Activated naive CD8-positive, alpha-beta T cell treated with anti-CD3 and anti-CD28 coated beads, Interleukin-2, amount 50 U/mL, for 24 hours (primary cell): ENCODE data around the gene NPIPA5.
"Not testable (repeated sequence)": the region's sequence is repeated elsewhere in the genome, so short reads cannot be mapped to it uniquely, and the experiment has no call there.

Source experiments
- ATAC-seq: fragments of 150-1000 bp; cut with Tn5 transposase; one replicate; pipeline ENCODE4 v1.10.0; 2021
- DNase-seq: peaks from one replicate; pipeline ENCODE4 v3.0.0; 2021
- H3K27ac Mint-ChIP-seq: one replicate; pipeline ENCODE4 v1.8.0; 2021; ENCODE audit warnings: mild to moderate bottlenecking, mixed read lengths
- H3K27me3 Mint-ChIP-seq: one replicate; pipeline ENCODE4 v1.8.0; 2021; ENCODE audit warnings: mixed read lengths
- H3K36me3 Mint-ChIP-seq: one replicate; pipeline ENCODE4 v1.8.0; 2021; ENCODE audit warnings: low read depth, mixed read lengths
- H3K4me1 Mint-ChIP-seq: one replicate; pipeline ENCODE4 v1.8.0; 2021; ENCODE audit warnings: mixed read lengths
- H3K4me3 Mint-ChIP-seq: one replicate; pipeline ENCODE4 v1.8.0; 2021; ENCODE audit warnings: mild to moderate bottlenecking, moderate library complexity, mixed read lengths
- H3K9me3 Mint-ChIP-seq: one replicate; pipeline ENCODE4 v1.8.0; 2021; ENCODE audit warnings: mixed read lengths

The NPIPA5 gene

GRCh38 chr16:15342337-15342736 lies 35.8 kb downstream of the NPIPA5 start:
- H3K27ac Mint-ChIP-seq, DNase-seq, ATAC-seq, H3K36me3 Mint-ChIP-seq, H3K9me3 Mint-ChIP-seq, H3K4me1 Mint-ChIP-seq, H3K27me3 Mint-ChIP-seq, H3K4me3 Mint-ChIP-seq: not testable (repeated sequence)

- DNase-seq, H3K4me1 Mint-ChIP-seq, H3K27ac Mint-ChIP-seq, H3K9me3 Mint-ChIP-seq, H3K27me3 Mint-ChIP-seq, H3K4me3 Mint-ChIP-seq, H3K36me3 Mint-ChIP-seq, ATAC-seq: not testable (repeated sequence)
Observed at GRCh38 chr16:15338986-15339385, 39.1 kb downstream of the NPIPA5 start.

- H3K36me3 Mint-ChIP-seq, H3K27me3 Mint-ChIP-seq, H3K27ac Mint-ChIP-seq, ATAC-seq, H3K4me1 Mint-ChIP-seq, DNase-seq, H3K4me3 Mint-ChIP-seq, H3K9me3 Mint-ChIP-seq: not testable (repeated sequence)
Observed at GRCh38 chr16:15337974-15338605, 40.0 kb downstream of the NPIPA5 start.

- DNase-seq, ATAC-seq, H3K27ac Mint-ChIP-seq, H3K36me3 Mint-ChIP-seq, H3K9me3 Mint-ChIP-seq, H3K27me3 Mint-ChIP-seq, H3K4me1 Mint-ChIP-seq, H3K4me3 Mint-ChIP-seq: not testable (repeated sequence)
Observed at GRCh38 chr16:15335609-15336008, 42.5 kb downstream of the NPIPA5 start.

- not testable (repeated sequence) for H3K4me3 Mint-ChIP-seq, H3K36me3 Mint-ChIP-seq, ATAC-seq, H3K27me3 Mint-ChIP-seq, H3K27ac Mint-ChIP-seq, DNase-seq, H3K4me1 Mint-ChIP-seq, H3K9me3 Mint-ChIP-seq
Observed at GRCh38 chr16:15333969-15334368, 44.1 kb downstream of the NPIPA5 start.

GRCh38 chr16:15330978-15331377 lies 47.1 kb downstream of the NPIPA5 start:
- not testable (repeated sequence) for H3K4me1 Mint-ChIP-seq, ATAC-seq, DNase-seq, H3K4me3 Mint-ChIP-seq, H3K27me3 Mint-ChIP-seq, H3K27ac Mint-ChIP-seq, H3K9me3 Mint-ChIP-seq, H3K36me3 Mint-ChIP-seq

- DNase-seq, H3K27ac Mint-ChIP-seq, H3K27me3 Mint-ChIP-seq, H3K9me3 Mint-ChIP-seq, H3K36me3 Mint-ChIP-seq, H3K4me3 Mint-ChIP-seq, H3K4me1 Mint-ChIP-seq, ATAC-seq: not testable (repeated sequence)
Observed at GRCh38 chr16:15324954-15325353, 53.1 kb downstream of the NPIPA5 start.

GRCh38 chr16:15323373-15323772 lies 54.7 kb downstream of the NPIPA5 start:
- not testable (repeated sequence) for H3K4me3 Mint-ChIP-seq, H3K27ac Mint-ChIP-seq, H3K9me3 Mint-ChIP-seq, H3K36me3 Mint-ChIP-seq, H3K4me1 Mint-ChIP-seq, H3K27me3 Mint-ChIP-seq, ATAC-seq, DNase-seq

- H3K4me3 Mint-ChIP-seq, H3K4me1 Mint-ChIP-seq, H3K9me3 Mint-ChIP-seq, DNase-seq, H3K27ac Mint-ChIP-seq, H3K27me3 Mint-ChIP-seq, H3K36me3 Mint-ChIP-seq: not testable (repeated sequence)
- ATAC-seq: peak; percentile 52
Observed at GRCh38 chr16:15321221-15321620, 56.9 kb downstream of the NPIPA5 start.

- not testable (repeated sequence) for H3K4me3 Mint-ChIP-seq, H3K27ac Mint-ChIP-seq, H3K27me3 Mint-ChIP-seq, DNase-seq, ATAC-seq, H3K4me1 Mint-ChIP-seq, H3K9me3 Mint-ChIP-seq, H3K36me3 Mint-ChIP-seq
Observed at GRCh38 chr16:15314562-15314961, 63.5 kb downstream of the NPIPA5 start.
